GM23338 (cell line): ENCODE measurements around the gene PCBP3. TPM values are rescaled to one million over a fixed set of nuclear protein-coding genes. Genes with fewer than 3 reads are reported as not detected.

Source experiments
- ATAC-seq: fragments of 200-7000 bp; cut with Tn5 transposase; 3 replicates; pipeline ENCODE4 v1.9.1; 2020
- DNase-seq: peaks from one replicate; pipeline ENCODE4 v3.0.0-alpha.2; 2015; ENCODE audit warnings: low spot score
- H2AFZ ChIP-seq: fragments of 200-600 bp; sonication (generic); 2 replicates; pipeline ENCODE4 v1.8.0; 2016; ENCODE audit warnings: antibody characterized with exemption, mild to moderate bottlenecking, moderate library complexity
- H3F3A ChIP-seq: fragments of 200-600 bp; sonication (generic); replicated peaks from 2 replicates; pipeline ENCODE4 v1.8.0; 2017; ENCODE audit warnings: antibody characterized with exemption, mixed run types, low read depth
- H3K27ac ChIP-seq: fragments of 200-600 bp; sonication (generic); 2 replicates; pipeline ENCODE4 v1.6.1; 2016; ENCODE audit warnings: low read depth
- H3K27me3 ChIP-seq: fragments of 200-600 bp; sonication (generic); 2 replicates; pipeline ENCODE4 v1.8.0; 2016; ENCODE audit warnings: mild to moderate bottlenecking, mixed run types, moderate library complexity; ENCODE audit not compliant: insufficient read depth
- H3K36me3 ChIP-seq: fragments of 200-600 bp; sonication (generic); 2 replicates; pipeline ENCODE4 v1.8.0; 2016; ENCODE audit warnings: mild to moderate bottlenecking; ENCODE audit not compliant: insufficient read depth
- H3K4me1 ChIP-seq: fragments of 200-600 bp; sonication (generic); 2 replicates; pipeline ENCODE4 v1.8.0; 2016; ENCODE audit warnings: mild to moderate bottlenecking, moderate library complexity; ENCODE audit not compliant: insufficient read depth
- H3K4me2 ChIP-seq: fragments of 200-600 bp; sonication (generic); 2 replicates; pipeline ENCODE4 v1.7.1; 2017; ENCODE audit warnings: mixed run types
- H3K4me3 ChIP-seq: fragments of 200-600 bp; sonication (generic); 2 replicates; pipeline ENCODE4 v1.6.1; 2016; ENCODE audit warnings: mixed run types
- H3K79me2 ChIP-seq: fragments of 200-600 bp; sonication (generic); replicated peaks from 2 replicates; pipeline ENCODE4 v1.8.0; 2017; ENCODE audit warnings: mild to moderate bottlenecking; ENCODE audit not compliant: insufficient read depth
- H3K9me2 ChIP-seq: fragments of 200-600 bp; sonication (generic); 2 replicates; pipeline ENCODE4 v1.8.0; 2017; ENCODE audit not compliant: insufficient read depth
- H4K20me1 ChIP-seq: fragments of 200-600 bp; sonication (generic); replicated peaks from 2 replicates; pipeline ENCODE4 v1.8.0; 2017; ENCODE audit warnings: mild to moderate bottlenecking; ENCODE audit not compliant: insufficient read depth
- H3K27ac Mint-ChIP-seq: 2 replicates; pipeline ENCODE4 v1.8.0; 2020; ENCODE audit warnings: inconsistent platforms, mild to moderate bottlenecking, moderate library complexity, mixed read lengths
- H3K27me3 Mint-ChIP-seq: 3 replicates; pipeline ENCODE4 v1.8.0; 2022; ENCODE audit warnings: low read depth, mild to moderate bottlenecking, moderate library complexity, mixed read lengths, inconsistent platforms; ENCODE audit not compliant: insufficient read depth, poor library complexity
- H3K36me3 Mint-ChIP-seq: 3 replicates; pipeline ENCODE4 v1.8.0; 2021; ENCODE audit warnings: low read depth, mild to moderate bottlenecking, inconsistent platforms, moderate library complexity, mixed read lengths
- H3K4me1 Mint-ChIP-seq: 3 replicates; pipeline ENCODE4 v1.8.0; 2020; ENCODE audit warnings: mild to moderate bottlenecking, inconsistent platforms, mixed read lengths
- H3K4me3 Mint-ChIP-seq: 3 replicates; pipeline ENCODE4 v1.8.0; 2021; ENCODE audit warnings: moderate library complexity, mild to moderate bottlenecking, inconsistent platforms, mixed read lengths
- H3K9me3 Mint-ChIP-seq: 3 replicates; pipeline ENCODE4 v1.8.0; 2020; ENCODE audit warnings: moderate library complexity, mild to moderate bottlenecking, inconsistent platforms, mixed read lengths
- EZH2 ChIP-seq: fragments of 200-600 bp; sonication (generic); IDR thresholded peaks from one replicate; pipeline ENCODE4 v1.8.0; 2017; ENCODE audit warnings: antibody characterized with exemption, mild to moderate bottlenecking, low read depth; ENCODE audit not compliant: unreplicated experiment
- EZH2phosphoT487 ChIP-seq: fragments of 200-600 bp; sonication (generic); IDR thresholded peaks from one replicate; pipeline ENCODE4 v1.8.1; 2018; ENCODE audit warnings: antibody characterized with exemption; ENCODE audit not compliant: unreplicated experiment
- JUNB ChIP-seq: IDR thresholded peaks from one replicate; pipeline ENCODE4 v1.6.1; 2016; ENCODE audit warnings: antibody characterized with exemption; ENCODE audit not compliant: unreplicated experiment
- POLR2AphosphoS5 ChIP-seq: IDR thresholded peaks from 2 replicates; pipeline ENCODE4 v1.6.1; 2016; ENCODE audit warnings: antibody characterized with exemption, low read depth
- STAT1 ChIP-seq: IDR thresholded peaks from one replicate; pipeline ENCODE4 v1.6.1; 2016; ENCODE audit warnings: antibody characterized with exemption; ENCODE audit not compliant: unreplicated experiment
- polyA plus RNA-seq: library from polyadenylated mRNA; unstranded; fragments of >200 nt; fragmentation: Nextera tagmentation; extraction: Ambion mirVana; gene quantifications from 2 replicates; pipeline ENCODE4 v1.2.1, GENCODE V29; 2016
- total RNA-seq: library from RNA; depleted of rRNA; stranded (reverse); fragments of >200 nt; shearing (Covaris generic); gene quantifications from 2 replicates; pipeline ENCODE4 v1.2.3, GENCODE V29; 2014
- TF ChIP-seq, protein P1 (sequence below): IDR thresholded peaks from one replicate; pipeline ENCODE4 v1.6.1; 2018; ENCODE audit warnings: antibody characterized with exemption; ENCODE audit not compliant: unreplicated experiment
- TF ChIP-seq, protein P2 (sequence below), 2 experiments: fragments of 200-600 bp in 1 of 2; sonication (generic) in 1 of 2; conservative IDR thresholded peaks; 2 replicates each; pipeline versions ENCODE4 v1.5.1 to v1.6.1; 2016 to 2017; ENCODE audit warnings: antibody characterized with exemption in 2 of 2, low read depth in 2 of 2, mild to moderate bottlenecking in 2 of 2, moderate library complexity in 1 of 2
- TF ChIP-seq, protein P3 (sequence below): fragments of 250-450 bp; sonication (Bioruptor Pico); IDR thresholded peaks from 2 replicates; pipeline ENCODE4 v1.5.0; 2020; ENCODE audit warnings: mild to moderate bottlenecking, moderate library complexity

The PCBP3 gene
- total and polyA plus RNA-seq, 2 experiments from 2014 or later = 7.1 to 9.1 TPM

DNA sequence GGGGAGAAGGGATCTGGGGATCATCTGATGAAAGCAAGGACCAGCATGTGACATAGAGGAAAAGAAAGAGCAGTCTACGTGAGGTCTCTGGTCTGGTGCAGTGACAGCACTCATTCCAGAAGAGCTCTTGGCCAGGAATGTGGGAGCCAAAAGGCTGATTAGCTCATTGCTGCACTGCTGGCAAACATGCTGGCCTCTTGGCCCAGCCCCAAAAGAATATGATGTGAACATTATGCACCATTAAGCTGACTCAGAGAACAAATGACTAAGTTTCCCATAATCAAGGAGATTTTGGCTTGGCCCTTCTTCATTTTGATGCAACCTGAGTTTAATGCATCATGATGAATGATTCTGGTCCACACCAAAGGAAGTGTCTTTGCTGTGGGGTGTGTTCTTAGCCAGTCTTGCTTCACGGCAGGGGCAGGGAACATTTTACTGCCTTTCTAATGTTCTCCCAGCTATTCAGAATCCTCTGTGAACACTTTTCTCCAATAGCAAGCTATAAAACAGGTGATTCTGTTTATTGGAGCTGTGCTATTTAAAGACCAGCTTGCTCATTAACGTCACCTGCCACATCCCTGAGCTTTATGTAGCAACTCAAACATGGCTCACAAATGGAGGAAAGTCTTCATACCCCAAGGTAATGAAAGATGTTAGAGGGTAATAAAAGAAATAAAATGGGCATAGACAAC, 55.1 kb downstream of the PCBP3 start:
- no peak for ATAC-seq
- Mint-ChIP-seq H3K9me3 (peaks cover 5% of the 10 kb centered on the region; the same call in 1 of the 3 replicates), H3K27me3 (peaks cover 5% of the 10 kb centered on the region), H3K4me1 (no peaks in the 10 kb centered on the region), H3K36me3 (no peaks in the 10 kb centered on the region), H3K27ac (no peak overlapping the region), H3K4me3 (no peak overlapping the region)
- no peak for TF ChIP-seq EZH2
- Histone ChIP-seq H2AFZ (no peak overlapping the region), H3K79me2 (no peaks in the 10 kb centered on the region), H3K4me3 (no peak overlapping the region), H3F3A (no peaks in the 10 kb centered on the region), H3K27ac (no peak overlapping the region), H3K4me1 (no peaks in the 10 kb centered on the region), H3K36me3 (no peaks in the 10 kb centered on the region), H3K4me2 (no peak overlapping the region), H3K9me2 (0 out of 2 replicates have a peak, but pooled peaks cover 5% of the 10 kb centered on the region), H3K27me3 (no peaks in the 10 kb centered on the region), H4K20me1 (no peaks in the 10 kb centered on the region)
- no peak for DNase-seq

DNA sequence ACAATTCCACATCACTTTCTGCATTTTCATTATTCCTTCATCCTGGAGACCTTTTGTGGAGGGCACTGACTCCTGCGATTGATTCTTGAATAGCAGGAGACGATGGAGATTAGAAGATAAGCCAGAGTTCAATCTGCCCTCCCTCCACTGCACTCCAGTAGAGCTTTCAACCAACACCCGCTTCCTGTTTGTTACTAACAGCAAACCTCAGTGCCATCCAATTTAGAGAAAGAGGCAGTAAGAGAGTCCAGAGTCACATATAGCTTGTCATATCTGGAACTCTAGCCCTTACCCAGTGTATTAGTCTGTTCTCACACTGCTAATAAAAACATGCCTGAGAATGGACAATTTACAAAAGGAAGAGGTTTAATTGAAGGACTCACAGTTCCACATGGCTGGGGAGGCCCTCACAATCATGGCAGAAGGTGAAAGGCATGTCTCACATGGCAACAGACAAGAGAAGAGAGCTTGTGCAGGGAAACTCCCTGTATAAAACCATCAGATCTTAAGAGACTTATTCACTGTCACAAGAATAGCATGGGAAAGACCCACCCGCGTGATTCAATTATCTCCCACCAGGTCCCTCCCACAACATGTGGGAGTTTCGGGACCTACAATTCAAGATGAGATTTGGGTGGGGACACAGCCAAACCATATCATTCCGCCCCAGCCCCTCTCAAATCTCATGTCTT, 55.9 kb downstream of the PCBP3 start:
- Histone ChIP-seq H3K27me3 (no peaks in the 10 kb centered on the region), H3K4me1 (no peaks in the 10 kb centered on the region), H4K20me1 (no peaks in the 10 kb centered on the region), H3K4me2 (no peak overlapping the region), H3K9me2 (0 out of 2 replicates have a peak, but pooled peaks cover 7% of the 10 kb centered on the region), H3K4me3 (no peak overlapping the region), H2AFZ (no peak overlapping the region), H3K36me3 (no peaks in the 10 kb centered on the region), H3F3A (no peaks in the 10 kb centered on the region), H3K79me2 (no peaks in the 10 kb centered on the region), H3K27ac (no peak overlapping the region)
- H3K4me1 Mint-ChIP-seq = 0 out of 3 replicates have a peak, but pooled peaks cover under 1% of the 10 kb centered on the region
- H3K27me3 Mint-ChIP-seq = peaks cover 7% of the 10 kb centered on the region
- no peak for DNase-seq
- no peak for ATAC-seq
- H3K27ac Mint-ChIP-seq = no peak overlapping the region
- H3K9me3 Mint-ChIP-seq = peaks cover 5% of the 10 kb centered on the region; the same call in 1 of the 3 replicates
- H3K4me3 Mint-ChIP-seq = no peak overlapping the region
- no peaks in the 10 kb centered on the region for H3K36me3 Mint-ChIP-seq
- TF ChIP-seq POLR2AphosphoS5 = no peak
- no peak for TF ChIP-seq EZH2phosphoT487
- TF ChIP-seq STAT1 = no peak
- TF ChIP-seq, protein P1, sequence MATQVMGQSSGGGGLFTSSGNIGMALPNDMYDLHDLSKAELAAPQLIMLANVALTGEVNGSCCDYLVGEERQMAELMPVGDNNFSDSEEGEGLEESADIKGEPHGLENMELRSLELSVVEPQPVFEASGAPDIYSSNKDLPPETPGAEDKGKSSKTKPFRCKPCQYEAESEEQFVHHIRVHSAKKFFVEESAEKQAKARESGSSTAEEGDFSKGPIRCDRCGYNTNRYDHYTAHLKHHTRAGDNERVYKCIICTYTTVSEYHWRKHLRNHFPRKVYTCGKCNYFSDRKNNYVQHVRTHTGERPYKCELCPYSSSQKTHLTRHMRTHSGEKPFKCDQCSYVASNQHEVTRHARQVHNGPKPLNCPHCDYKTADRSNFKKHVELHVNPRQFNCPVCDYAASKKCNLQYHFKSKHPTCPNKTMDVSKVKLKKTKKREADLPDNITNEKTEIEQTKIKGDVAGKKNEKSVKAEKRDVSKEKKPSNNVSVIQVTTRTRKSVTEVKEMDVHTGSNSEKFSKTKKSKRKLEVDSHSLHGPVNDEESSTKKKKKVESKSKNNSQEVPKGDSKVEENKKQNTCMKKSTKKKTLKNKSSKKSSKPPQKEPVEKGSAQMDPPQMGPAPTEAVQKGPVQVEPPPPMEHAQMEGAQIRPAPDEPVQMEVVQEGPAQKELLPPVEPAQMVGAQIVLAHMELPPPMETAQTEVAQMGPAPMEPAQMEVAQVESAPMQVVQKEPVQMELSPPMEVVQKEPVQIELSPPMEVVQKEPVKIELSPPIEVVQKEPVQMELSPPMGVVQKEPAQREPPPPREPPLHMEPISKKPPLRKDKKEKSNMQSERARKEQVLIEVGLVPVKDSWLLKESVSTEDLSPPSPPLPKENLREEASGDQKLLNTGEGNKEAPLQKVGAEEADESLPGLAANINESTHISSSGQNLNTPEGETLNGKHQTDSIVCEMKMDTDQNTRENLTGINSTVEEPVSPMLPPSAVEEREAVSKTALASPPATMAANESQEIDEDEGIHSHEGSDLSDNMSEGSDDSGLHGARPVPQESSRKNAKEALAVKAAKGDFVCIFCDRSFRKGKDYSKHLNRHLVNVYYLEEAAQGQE = no peak
- no peak for TF ChIP-seq JUNB
- TF ChIP-seq, protein P2, sequence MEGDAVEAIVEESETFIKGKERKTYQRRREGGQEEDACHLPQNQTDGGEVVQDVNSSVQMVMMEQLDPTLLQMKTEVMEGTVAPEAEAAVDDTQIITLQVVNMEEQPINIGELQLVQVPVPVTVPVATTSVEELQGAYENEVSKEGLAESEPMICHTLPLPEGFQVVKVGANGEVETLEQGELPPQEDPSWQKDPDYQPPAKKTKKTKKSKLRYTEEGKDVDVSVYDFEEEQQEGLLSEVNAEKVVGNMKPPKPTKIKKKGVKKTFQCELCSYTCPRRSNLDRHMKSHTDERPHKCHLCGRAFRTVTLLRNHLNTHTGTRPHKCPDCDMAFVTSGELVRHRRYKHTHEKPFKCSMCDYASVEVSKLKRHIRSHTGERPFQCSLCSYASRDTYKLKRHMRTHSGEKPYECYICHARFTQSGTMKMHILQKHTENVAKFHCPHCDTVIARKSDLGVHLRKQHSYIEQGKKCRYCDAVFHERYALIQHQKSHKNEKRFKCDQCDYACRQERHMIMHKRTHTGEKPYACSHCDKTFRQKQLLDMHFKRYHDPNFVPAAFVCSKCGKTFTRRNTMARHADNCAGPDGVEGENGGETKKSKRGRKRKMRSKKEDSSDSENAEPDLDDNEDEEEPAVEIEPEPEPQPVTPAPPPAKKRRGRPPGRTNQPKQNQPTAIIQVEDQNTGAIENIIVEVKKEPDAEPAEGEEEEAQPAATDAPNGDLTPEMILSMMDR (conservative IDR thresholded peaks at IDR 0.05; ENCODE audit: low read depth in 2 of 2) = no peak
- TF ChIP-seq EZH2 = no peak
- TF ChIP-seq, protein P3, sequence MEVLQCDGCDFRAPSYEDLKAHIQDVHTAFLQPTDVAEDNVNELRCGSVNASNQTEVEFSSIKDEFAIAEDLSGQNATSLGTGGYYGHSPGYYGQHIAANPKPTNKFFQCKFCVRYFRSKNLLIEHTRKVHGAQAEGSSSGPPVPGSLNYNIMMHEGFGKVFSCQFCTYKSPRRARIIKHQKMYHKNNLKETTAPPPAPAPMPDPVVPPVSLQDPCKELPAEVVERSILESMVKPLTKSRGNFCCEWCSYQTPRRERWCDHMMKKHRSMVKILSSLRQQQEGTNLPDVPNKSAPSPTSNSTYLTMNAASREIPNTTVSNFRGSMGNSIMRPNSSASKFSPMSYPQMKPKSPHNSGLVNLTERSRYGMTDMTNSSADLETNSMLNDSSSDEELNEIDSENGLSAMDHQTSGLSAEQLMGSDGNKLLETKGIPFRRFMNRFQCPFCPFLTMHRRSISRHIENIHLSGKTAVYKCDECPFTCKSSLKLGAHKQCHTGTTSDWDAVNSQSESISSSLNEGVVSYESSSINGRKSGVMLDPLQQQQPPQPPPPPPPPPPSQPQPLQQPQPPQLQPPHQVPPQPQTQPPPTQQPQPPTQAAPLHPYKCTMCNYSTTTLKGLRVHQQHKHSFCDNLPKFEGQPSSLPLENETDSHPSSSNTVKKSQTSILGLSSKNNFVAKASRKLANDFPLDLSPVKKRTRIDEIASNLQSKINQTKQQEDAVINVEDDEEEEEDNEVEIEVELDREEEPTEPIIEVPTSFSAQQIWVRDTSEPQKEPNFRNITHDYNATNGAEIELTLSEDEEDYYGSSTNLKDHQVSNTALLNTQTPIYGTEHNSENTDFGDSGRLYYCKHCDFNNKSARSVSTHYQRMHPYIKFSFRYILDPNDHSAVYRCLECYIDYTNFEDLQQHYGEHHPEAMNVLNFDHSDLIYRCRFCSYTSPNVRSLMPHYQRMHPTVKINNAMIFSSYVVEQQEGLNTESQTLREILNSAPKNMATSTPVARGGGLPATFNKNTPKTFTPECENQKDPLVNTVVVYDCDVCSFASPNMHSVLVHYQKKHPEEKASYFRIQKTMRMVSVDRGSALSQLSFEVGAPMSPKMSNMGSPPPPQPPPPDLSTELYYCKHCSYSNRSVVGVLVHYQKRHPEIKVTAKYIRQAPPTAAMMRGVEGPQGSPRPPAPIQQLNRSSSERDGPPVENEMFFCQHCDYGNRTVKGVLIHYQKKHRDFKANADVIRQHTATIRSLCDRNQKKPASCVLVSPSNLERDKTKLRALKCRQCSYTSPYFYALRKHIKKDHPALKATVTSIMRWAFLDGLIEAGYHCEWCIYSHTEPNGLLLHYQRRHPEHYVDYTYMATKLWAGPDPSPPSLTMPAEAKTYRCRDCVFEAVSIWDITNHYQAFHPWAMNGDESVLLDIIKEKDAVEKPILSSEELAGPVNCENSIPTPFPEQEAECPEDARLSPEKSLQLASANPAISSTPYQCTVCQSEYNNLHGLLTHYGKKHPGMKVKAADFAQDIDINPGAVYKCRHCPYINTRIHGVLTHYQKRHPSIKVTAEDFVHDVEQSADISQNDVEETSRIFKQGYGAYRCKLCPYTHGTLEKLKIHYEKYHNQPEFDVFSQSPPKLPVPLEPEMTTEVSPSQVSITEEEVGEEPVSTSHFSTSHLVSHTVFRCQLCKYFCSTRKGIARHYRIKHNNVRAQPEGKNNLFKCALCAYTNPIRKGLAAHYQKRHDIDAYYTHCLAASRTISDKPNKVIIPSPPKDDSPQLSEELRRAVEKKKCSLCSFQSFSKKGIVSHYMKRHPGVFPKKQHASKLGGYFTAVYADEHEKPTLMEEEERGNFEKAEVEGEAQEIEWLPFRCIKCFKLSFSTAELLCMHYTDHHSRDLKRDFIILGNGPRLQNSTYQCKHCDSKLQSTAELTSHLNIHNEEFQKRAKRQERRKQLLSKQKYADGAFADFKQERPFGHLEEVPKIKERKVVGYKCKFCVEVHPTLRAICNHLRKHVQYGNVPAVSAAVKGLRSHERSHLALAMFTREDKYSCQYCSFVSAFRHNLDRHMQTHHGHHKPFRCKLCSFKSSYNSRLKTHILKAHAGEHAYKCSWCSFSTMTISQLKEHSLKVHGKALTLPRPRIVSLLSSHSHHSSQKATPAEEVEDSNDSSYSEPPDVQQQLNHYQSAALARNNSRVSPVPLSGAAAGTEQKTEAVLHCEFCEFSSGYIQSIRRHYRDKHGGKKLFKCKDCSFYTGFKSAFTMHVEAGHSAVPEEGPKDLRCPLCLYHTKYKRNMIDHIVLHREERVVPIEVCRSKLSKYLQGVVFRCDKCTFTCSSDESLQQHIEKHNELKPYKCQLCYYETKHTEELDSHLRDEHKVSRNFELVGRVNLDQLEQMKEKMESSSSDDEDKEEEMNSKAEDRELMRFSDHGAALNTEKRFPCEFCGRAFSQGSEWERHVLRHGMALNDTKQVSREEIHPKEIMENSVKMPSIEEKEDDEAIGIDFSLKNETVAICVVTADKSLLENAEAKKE (CRISPR knock-in tag) = no peak
